Spleen (tissue), 7 donors: Measurements from ENCODE around the gene ARL5C.

Experiments
- CTCF ChIP-seq, 11 experiments: fragments of 200-600 bp in 7 of 11; fragments of 450-650 bp in 4 of 11; sonication (generic) in 4 of 11; IDR thresholded peaks in 8 of 11; conservative IDR thresholded peaks in 3 of 11; 1 replicate in 7 of 11; 2 replicates in 4 of 11; pipeline versions ENCODE4 v1.4.0 to v1.8.0; 2016 to 2021; ENCODE audit warnings: antibody characterized with exemption in 11 of 11, inconsistent platforms in 4 of 11, mild to moderate bottlenecking in 1 of 11
- POLR2A ChIP-seq, 3 donors: fragments of 450-650 bp; IDR thresholded peaks; one replicate each; pipeline ENCODE4 v1.5.1; 2017; ENCODE audit warnings: antibody characterized with exemption in 3 of 3, mild to moderate bottlenecking in 1 of 3
- donor health status: DM: no; HTN: no; CAD: no; lungs with moderate emphysema.
- donor health status: DM: no; HTN: no; CAD: no.
- donor health status: DM: no; HTN: no; CAD: no.

GRCh38 chr17:39158623-39159022 lies 7.3 kb downstream of the ARL5C start:
- no peak for TF ChIP-seq CTCF (IDR thresholded peaks at IDR 0.05 in 8 of 11, conservative IDR thresholded peaks at IDR 0.05 in 3 of 11)
- TF ChIP-seq POLR2A (IDR thresholded peaks at IDR 0.05), result no peak
